Measurements from ENCODE around the gene WWC2.
"Not testable (repeated sequence)": the region's sequence is repeated elsewhere in the genome, so short reads cannot be mapped to it uniquely, and the experiment has no call there.

The WWC2 gene

DNA sequence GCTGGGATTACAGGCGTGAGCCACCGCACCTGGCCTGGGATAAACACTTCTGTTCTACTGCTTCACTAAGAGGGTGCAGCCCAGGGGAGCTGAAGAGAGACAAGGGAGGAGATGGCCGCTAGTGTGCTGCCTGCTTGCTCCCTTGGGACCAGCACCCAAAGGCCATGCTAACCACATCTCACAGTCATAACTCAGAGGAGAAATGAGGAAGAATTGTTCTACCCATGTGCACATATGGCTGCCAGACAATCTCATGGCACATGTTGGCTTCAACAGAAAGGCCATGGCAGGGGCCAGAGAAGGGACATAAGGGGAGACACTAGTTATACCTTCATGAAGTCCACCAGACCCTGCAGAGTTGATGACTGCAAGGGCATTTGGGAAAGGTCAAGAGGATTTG is 198.6 kb downstream of the WWC2 start:
- in situ Hi-C loops (cut with HindIII; ENCODE audit: low pct_ligation_motif_present, low pct_unique_long_range_greater_than_20kb, low sequenced_read_pairs), result no loop called here
- no peak for DNase-seq

DNA sequence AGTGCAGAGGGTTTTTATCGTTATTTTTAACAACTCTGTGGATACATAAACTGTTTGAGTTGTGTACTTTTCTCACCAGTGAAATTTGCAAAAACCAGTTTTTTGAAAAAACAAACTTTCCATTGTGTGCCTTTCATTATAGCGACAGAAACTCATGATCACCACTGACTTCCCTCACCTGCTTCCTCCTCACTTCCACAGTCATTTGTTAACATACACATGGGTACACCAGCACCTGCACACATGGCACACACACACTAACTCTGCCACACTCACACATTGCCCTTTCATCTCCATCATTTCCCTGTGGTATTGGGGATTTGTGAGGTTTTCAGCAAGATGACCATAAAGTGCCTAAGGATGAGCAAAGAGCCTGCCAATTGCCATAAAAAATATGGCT is 200.4 kb downstream of the WWC2 start:
- in situ Hi-C loops (cut with HindIII; ENCODE audit: low pct_ligation_motif_present, low pct_unique_long_range_greater_than_20kb, low sequenced_read_pairs), result no loop called here
- no peak for DNase-seq

DNA sequence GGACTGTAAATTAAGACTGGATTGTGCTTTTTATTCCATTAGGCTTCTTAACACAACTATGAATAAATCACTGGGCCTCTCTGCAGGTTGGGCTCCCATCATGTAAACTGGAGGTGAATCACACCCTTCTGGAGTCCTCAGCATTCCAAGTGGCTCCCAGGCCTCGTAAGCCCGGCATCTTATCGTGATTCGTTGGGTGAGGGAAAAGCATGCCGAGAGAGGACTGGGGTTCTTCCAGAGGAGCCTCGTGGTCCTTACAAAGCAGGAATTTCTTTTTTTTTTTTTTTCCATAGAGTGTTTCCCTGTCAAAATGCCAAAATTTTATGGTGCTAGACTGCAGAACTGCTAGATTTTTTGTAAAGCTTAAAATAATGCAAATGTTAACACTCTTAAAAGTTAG is 201.0 kb downstream of the WWC2 start:
- DNase-seq, result peak; percentile 20
- in situ Hi-C loops (cut with HindIII; ENCODE audit: low pct_ligation_motif_present, low pct_unique_long_range_greater_than_20kb, low sequenced_read_pairs), result no loop called here

DNA sequence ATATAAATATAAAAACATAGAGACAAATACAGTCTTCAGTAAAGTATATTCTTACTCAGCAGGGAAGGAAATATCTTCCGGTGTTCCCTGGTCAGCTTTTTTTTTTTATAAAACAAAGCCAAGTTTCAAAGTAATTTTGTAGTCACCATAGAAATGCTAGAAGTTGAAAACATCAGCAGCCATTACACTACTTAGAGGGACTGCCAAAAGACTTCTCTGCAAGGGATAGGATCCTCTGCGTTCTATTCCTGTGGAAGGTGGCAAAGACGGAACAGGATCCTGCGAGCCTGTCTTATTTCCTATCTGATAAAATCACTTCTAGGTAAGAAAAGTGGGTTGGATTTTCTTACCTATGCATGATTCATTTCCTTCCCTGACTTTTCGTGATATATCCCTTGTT is 201.6 kb downstream of the WWC2 start:
- DNase-seq, result no peak

DNA sequence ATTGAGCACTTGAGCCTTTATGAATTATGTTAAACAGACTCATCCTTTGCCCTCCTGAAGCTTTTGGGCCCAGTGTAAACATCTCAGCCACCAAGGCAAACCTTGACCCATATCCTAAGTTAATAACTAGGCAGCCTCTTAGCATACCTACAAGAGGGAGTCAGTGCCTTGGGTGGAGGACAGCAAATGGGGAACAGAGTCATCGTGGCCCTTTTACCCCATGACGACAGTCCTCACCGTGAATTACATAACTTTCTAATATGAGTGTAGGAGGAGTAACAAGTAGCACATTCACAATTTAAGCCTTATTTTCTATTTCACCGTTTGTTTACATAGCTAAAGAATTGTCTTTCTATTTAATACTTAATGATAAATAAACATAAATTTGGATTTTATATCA is 204.2 kb downstream of the WWC2 start:
- in situ Hi-C loops (cut with HindIII; ENCODE audit: low pct_ligation_motif_present, low pct_unique_long_range_greater_than_20kb, low sequenced_read_pairs), result no loop called here
- no peak for DNase-seq

More for the DNA sequence above, 201.6 kb downstream of the WWC2 start:
- in situ Hi-C loops (cut with HindIII; ENCODE audit: low pct_ligation_motif_present, low pct_unique_long_range_greater_than_20kb, low sequenced_read_pairs), result no loop called here

DNA sequence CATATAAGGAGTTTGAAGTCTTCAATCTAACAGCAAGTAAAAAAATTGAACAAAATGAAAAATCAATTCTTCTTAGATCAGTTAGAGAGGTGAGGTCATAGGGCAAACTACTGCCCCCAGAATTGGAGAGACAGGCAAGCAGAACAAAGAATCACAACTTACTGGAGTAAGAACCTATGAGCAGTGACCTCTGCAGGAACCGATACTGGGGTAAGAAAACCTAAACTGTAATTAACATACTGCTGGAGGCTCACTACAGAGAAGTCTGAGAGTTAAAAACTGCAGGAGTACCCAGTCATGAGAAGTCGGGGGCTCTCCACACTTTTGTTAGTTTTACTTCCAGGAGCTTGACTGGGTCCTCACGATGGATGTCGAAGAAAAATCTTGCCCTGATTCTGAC is 205.0 kb downstream of the WWC2 start:
- DNase-seq, result no peak
- in situ Hi-C loops (cut with HindIII; ENCODE audit: low pct_ligation_motif_present, low pct_unique_long_range_greater_than_20kb, low sequenced_read_pairs), result no loop called here

DNA sequence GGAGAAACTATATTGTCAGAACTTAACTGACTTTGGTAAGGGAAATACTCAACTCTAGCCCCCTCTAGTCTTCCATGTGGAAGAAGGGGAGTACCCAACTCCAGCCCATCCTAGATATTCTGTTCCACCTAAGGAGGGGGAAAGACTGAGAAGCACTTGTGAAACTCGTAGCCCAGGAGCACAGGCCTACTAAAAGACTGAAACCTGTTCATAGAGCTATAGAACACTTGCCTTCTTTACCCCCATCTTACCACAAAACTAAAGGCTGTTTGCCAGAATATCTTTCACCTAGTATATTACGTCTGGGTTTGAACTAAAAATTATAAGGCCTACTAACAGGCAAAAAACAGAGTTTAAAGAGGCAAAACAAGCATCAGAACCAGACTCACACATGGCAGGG is 205.5 kb downstream of the WWC2 start:
- DNase-seq, result no peak
- in situ Hi-C loops (cut with HindIII; ENCODE audit: low pct_ligation_motif_present, low pct_unique_long_range_greater_than_20kb, low sequenced_read_pairs), result no loop called here

DNA sequence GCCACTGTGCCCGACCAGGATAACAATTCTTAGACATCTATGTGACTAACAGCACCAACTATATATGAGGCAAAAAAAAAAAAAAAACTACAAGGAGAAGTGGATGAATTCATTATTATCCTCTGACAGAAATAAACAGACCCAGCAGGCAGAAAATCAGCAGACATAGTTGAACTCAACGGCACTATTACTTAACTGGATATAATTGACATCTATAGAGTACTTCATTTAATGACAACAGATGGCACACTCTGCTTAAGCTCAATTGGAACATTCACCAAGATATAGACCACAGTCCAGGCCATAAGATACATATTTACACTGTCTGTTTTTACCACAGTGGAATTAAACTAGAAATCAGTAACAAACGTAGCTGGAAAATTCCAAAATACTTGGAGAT is 207.8 kb downstream of the WWC2 start:
- no peak for DNase-seq
- in situ Hi-C loops (cut with HindIII; ENCODE audit: low pct_ligation_motif_present, low pct_unique_long_range_greater_than_20kb, low sequenced_read_pairs), result no loop called here

DNA sequence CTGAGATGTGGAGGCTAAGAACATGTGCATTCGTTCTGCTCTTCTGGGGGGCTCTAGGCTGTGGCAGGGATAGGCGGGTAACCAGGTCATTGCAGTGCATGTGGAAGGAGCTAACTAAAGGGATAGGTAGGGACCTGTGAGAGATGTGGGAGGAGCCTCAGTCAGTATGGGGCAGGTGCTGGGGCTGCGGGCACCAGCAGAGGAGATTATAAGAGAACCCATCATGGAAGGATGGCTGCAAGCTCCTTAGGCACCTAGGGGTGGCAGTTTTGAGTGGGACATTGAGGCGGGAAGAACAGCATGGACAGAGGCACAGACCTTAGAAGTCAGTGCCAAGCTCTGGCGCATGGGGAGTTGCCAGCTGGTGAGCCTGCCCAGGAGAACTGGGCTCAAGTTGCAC is 213.8 kb downstream of the WWC2 start:
- no peak for DNase-seq
- in situ Hi-C loops (cut with HindIII; ENCODE audit: low pct_ligation_motif_present, low pct_unique_long_range_greater_than_20kb, low sequenced_read_pairs), result no loop called here

DNA sequence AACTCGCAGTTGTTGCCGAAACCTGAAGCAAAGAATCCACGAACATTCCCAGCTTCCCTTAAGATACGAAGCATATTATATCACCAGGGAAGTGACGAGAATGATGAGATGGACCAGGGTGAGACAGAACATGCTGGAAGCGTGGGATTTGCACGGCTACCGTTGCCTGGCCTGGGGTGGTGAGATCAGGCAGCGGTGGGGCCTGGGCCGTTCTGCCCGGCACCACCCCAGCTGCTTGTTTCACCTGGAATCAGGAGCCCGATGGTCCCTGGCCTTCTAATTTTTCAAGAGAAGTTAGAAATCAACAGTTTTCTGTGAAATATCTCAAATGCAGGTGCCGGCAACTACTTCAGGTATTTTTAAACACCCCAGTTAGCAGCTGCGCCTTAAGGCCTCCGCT is 215.3 kb downstream of the WWC2 start:
- in situ Hi-C loops (cut with HindIII; ENCODE audit: low pct_ligation_motif_present, low pct_unique_long_range_greater_than_20kb, low sequenced_read_pairs), result no loop called here

DNA sequence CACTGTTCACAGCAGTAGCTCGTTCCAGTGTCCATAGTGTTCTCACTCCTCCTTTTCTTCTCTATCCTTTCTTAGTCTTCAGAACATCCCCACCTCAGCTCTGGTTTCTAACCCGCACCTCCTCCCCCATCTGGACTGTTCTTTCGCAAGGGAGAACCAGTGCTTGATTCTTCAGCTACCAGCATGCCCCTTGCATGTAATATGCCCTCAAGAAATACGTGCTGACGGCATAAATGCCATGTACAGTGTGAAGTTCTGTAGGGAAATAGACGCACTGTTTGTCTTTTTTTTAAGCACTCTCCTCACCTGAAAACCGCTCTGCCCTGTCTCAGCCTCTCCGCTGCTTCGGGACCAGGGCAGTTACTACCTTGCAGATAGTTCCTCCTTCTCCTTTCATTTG is 215.7 kb downstream of the WWC2 start:
- DNase-seq, result no peak
- in situ Hi-C loops (cut with HindIII; ENCODE audit: low pct_ligation_motif_present, low pct_unique_long_range_greater_than_20kb, low sequenced_read_pairs), result no loop called here

More for the DNA sequence above, 215.3 kb downstream of the WWC2 start:
- DNase-seq, result no peak

DNA sequence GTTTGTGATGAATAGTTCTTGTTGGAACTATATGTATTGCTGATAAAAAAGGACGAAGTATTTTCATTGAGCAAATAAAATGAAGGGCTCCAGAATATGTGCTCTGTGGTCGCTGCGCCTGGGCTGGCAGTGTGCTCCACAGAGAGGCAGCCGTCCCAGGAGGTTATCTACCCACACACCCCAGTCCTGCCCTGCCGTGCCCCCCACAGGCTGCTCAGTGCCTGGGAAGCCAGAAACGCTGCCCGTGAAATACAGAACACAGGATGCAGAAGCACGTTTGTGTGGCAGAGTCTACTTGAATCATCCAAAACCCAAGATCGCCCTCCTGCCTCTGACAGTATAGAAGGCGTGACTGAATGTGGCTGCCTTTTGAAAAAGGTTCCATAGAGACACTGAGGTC is 219.6 kb downstream of the WWC2 start:
- in situ Hi-C loops (cut with HindIII; ENCODE audit: low pct_ligation_motif_present, low pct_unique_long_range_greater_than_20kb, low sequenced_read_pairs), result no loop called here
- DNase-seq, result no peak

DNA sequence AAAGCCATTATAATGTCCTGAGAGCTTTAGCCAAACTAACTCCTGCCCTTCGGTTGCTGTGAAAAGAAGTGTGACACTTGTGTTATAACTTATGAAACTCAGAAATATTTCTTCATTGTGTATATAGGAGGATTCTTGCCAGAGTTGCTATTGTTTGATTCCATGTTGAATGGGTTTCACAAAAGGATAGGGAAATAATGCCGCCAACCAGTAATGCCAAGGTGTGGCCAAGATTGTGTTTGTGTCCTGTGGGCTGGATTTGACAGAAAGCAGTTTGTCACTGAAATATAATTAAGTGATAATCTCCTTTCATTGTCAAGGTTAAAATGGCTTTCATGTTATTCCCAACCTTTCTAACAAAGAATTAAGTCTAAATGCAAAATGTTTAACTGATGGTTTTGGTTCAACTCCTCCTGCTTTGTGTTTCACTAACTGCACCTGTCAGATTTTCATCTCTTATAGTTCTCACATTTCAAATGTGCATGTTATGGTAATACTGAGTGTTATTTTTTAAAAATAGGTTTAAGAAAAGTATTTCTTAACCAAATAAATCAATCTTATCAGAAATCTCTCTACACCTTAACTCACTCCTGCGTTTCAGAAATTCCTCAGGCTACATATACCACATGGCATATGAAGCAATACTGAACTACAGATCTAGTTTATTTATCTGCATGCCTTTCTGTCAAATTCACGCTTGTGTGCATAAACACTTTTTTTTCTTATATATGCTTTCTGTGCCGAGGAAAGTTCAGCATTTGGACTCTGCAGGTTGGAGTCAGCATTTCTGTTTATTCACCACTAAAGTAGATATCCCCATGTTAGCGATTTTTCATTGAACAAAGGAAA is 221.4 kb downstream of the WWC2 start, which contains the start of gene CLDN22:
TSS of gene CLDN22 (minus strand) at position 66 of the 849 bp plus-strand sequence. CDS start at position 8, 58 bp downstream.
- DNase-seq, result no peak
- in situ Hi-C loops (cut with HindIII; ENCODE audit: low pct_ligation_motif_present, low pct_unique_long_range_greater_than_20kb, low sequenced_read_pairs), result no loop called here

DNA sequence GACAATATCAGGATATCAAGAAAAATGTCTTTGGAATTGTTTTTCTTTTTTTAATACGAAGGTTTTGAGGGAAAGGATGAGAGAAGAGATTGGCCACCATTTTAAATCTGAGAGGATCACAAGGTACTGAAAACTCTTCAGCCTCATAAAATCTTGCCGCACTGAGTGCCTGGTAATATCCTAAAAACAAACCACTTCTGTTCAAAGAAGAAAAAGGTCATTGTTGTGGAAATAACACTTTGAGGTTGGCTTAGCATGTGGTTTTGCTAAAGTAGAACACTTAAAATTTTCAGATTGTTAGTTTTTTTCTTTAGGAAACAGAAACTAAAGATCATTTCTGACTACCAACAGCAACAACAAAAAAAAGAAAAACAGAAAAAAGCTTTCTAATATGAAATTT is 222.0 kb downstream of the WWC2 start:
- DNase-seq, result no peak
- in situ Hi-C loops (cut with HindIII; ENCODE audit: low pct_ligation_motif_present, low pct_unique_long_range_greater_than_20kb, low sequenced_read_pairs), result no loop called here

DNA sequence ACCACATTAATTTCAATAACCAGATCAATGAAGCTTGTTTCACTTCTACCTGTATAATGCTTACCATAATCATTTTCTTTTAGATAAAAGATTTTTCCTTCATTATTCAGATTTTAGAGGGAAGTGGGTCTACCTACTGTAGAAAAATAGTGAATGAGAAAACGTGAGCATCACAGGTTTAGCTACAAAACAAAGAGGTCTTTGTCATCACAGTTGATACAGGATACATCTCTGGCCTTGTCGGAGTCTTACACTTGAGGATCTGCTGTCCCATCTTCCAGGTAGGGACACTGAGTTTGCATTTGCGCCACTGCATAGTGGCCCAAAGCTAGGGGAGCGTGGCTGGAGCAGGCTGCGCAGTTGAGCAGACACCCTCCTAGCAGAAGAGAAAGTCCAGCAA is 222.5 kb downstream of the WWC2 start:
- in situ Hi-C loops (cut with HindIII; ENCODE audit: low pct_ligation_motif_present, low pct_unique_long_range_greater_than_20kb, low sequenced_read_pairs), result no loop called here
- no peak for DNase-seq

DNA sequence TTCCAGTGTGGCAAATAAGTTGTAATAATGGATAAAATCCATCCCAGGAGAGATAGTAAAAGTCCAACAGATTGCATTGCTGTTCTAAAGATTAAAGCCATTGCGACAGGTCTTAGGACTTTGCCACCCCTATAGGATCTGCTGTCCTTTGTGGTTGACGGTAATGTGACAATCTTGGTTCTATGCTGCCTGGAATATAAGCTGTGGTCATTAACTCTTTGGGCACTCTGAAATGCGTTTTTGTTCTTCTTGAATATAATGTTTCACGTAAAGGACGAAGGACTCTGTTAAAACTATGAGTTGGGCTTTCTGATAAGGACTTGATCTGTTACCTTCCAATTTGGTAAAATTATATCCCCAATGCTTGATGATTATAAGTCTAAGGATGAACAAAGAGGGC is 223.3 kb downstream of the WWC2 start, which contains the start of gene CLDN24:
TSS of gene CLDN24 (minus strand) at position 101 of the 400 bp plus-strand sequence. CDS start at position 101, 0 bp downstream.
- in situ Hi-C loops (cut with HindIII; ENCODE audit: low pct_ligation_motif_present, low pct_unique_long_range_greater_than_20kb, low sequenced_read_pairs), result no loop called here
- no peak for DNase-seq

DNA sequence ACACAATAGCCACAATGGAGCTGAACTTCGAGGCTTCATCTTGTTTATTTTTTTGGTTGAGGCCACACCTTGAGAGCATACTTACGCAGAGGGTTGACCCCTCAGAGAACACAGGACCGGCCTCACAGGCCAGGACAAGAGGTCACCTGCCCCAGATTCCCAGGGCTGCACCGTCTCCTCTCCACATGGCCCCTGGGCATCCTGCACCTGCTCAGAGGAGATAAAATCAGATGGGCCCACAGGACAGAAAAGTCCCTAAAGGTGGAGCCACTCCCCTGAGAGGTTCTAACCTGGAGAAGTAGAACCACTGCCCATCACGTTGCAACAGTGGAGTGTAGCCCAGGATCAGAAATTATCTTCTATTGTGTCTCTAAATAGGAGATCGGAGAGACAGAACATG is 224.2 kb downstream of the WWC2 start:
- in situ Hi-C loops (cut with HindIII; ENCODE audit: low pct_ligation_motif_present, low pct_unique_long_range_greater_than_20kb, low sequenced_read_pairs), result no loop called here
- DNase-seq, result no peak

DNA sequence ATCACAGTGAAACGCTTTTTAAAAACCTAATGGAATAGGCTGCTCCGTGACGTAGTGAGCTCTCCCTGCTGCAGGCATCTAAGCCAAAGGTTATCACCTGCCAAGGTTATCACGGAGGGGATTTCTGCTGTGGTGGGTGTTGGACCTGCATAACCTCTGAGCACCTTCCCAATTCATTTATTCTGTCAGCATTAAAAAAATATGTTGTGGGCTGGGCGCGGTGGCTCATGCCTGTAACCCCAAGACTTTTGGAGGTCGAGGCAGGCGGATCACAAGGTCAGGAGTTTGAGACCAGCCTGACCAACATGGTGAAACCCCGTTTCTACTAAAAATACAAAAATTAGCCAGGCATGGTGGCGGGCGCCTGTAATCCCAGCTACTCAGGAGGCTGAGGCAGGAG is 225.0 kb downstream of the WWC2 start:
- DNase-seq; in situ Hi-C loops (cut with HindIII; ENCODE audit: low pct_ligation_motif_present, low pct_unique_long_range_greater_than_20kb, low sequenced_read_pairs): not testable (repeated sequence)

DNA sequence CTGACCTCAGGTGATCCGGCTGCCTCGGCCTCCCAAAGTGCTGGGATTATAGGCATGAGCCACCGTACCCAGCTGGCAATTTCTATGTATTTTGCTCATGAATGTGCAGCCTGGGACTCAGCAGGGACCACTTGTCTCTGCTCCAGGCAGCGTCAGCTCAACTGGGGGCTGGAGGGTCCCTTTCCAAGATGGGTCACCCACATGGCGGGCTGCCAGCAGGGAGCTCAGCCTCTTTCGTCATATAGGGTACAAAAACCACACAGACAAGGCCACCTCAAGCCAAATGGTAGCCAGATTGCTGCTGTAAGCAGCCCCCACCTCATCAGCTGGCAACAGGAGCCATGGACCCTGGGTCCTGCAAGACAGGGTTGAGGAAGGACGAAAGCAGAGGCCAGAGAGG is 225.6 kb downstream of the WWC2 start:
- in situ Hi-C loops (cut with HindIII; ENCODE audit: low pct_ligation_motif_present, low pct_unique_long_range_greater_than_20kb, low sequenced_read_pairs), result no loop called here
- DNase-seq, result no peak

DNA sequence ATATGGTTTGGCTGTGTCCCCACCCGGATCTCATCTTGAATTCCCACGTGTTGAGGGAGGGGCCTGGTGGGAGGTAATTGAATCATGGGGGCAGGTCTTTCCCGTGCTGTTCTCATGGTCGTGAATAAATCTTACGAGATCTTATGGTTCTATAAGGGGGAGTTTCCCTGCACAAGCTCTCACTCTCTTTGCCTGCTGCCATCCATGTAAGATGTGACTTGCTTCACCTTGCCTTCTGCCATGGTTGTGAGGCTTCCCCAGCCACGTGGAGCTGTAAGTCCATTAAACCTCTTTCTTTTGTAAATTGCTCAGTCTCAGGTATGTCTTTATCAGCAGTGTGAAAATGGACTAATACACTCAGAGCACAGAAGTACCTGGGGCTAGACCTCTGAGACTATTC is 227.3 kb downstream of the WWC2 start:
- in situ Hi-C loops (cut with HindIII; ENCODE audit: low pct_ligation_motif_present, low pct_unique_long_range_greater_than_20kb, low sequenced_read_pairs); DNase-seq: not testable (repeated sequence)
